ENCODE results near the gene GPR152.
"Not testable (repeated sequence)": the region's sequence is repeated elsewhere in the genome, so short reads cannot be mapped to it uniquely, and the experiment has no call there.

GPR152 gene

GRCh38 chr11:67429038-67429668 is 23.4 kb downstream of the GPR152 start:
- DNase-seq (ENCODE audit: low read depth in 4 of 4, low spot score in 1 of 4), result no peak

GRCh38 chr11:67428052-67429001 is 24.2 kb downstream of the GPR152 start, which contains the start of gene RPS6KB2:
Gene RPS6KB2 (plus strand): TSS chr11:67428494. CDS start chr11:67428546, 52 bp downstream.
- peak; percentile 99 for DNase-seq (ENCODE audit: low read depth in 4 of 4, low spot score in 1 of 4)

- DNase-seq (ENCODE audit: low read depth in 4 of 4, low spot score in 1 of 4), result not testable (repeated sequence)
These were observed 25.1 kb downstream of the GPR152 start for GRCh38 chr11:67427364-67427859.

- DNase-seq (ENCODE audit: low read depth in 4 of 4, low spot score in 1 of 4), result no peak
These were observed 28.5 kb downstream of the GPR152 start for GRCh38 chr11:67423891-67424613.

- DNase-seq (ENCODE audit: low read depth in 4 of 4, low spot score in 1 of 4), result no peak
These were observed 29.1 kb downstream of the GPR152 start for GRCh38 chr11:67423466-67423865.

- no peak for DNase-seq (ENCODE audit: low read depth in 4 of 4, low spot score in 1 of 4)
These were observed 29.6 kb downstream of the GPR152 start for GRCh38 chr11:67422891-67423290.

- DNase-seq (ENCODE audit: low read depth in 4 of 4, low spot score in 1 of 4), result no peak
These were observed 31.0 kb downstream of the GPR152 start for GRCh38 chr11:67421430-67422031.

GRCh38 chr11:67420646-67421429 is 31.7 kb downstream of the GPR152 start:
- peak; percentile 97 to 99 (median 99) for DNase-seq (ENCODE audit: low read depth in 4 of 4, low spot score in 1 of 4)

- DNase-seq (ENCODE audit: low read depth in 4 of 4, low spot score in 1 of 4), result no peak
These were observed 32.3 kb downstream of the GPR152 start for GRCh38 chr11:67420147-67420645.

- DNase-seq (ENCODE audit: low read depth in 4 of 4, low spot score in 1 of 4), result no peak
These were observed 33.0 kb downstream of the GPR152 start for GRCh38 chr11:67419325-67420049.

GRCh38 chr11:67418476-67419281 is 33.9 kb downstream of the GPR152 start:
- DNase-seq (ENCODE audit: low read depth in 4 of 4, low spot score in 1 of 4), result no peak

GRCh38 chr11:67417425-67417824 is 35.1 kb downstream of the GPR152 start:
- DNase-seq (ENCODE audit: low read depth in 4 of 4, low spot score in 1 of 4), result no peak

- no peak for DNase-seq (ENCODE audit: low read depth in 4 of 4, low spot score in 1 of 4)
These were observed 35.9 kb downstream of the GPR152 start for GRCh38 chr11:67416416-67417335.

GRCh38 chr11:67415501-67416304 is 36.8 kb downstream of the GPR152 start, which contains the start of gene CARNS1:
Gene CARNS1 (plus strand): TSS chr11:67415678. CDS start chr11:67416200, 522 bp downstream.
- no peak for DNase-seq (ENCODE audit: low read depth in 4 of 4, low spot score in 1 of 4)

- no peak for DNase-seq (ENCODE audit: low read depth in 4 of 4, low spot score in 1 of 4)
These were observed 39.2 kb downstream of the GPR152 start for GRCh38 chr11:67413266-67413849.

All from stimulated activated CD4-positive, alpha-beta T cell treated with anti-CD3 and anti-CD28 coated beads, Interleukin-1b, Interleukin-23, amount 100 ng/mL, for 24 hours (primary cell).